ENCODE data around the gene LAMB4. TPM values are rescaled to one million over a fixed set of nuclear protein-coding genes. Genes with fewer than 3 reads are reported as not detected.

LAMB4 gene
- total RNA-seq, 5 donors from 2014 or later (not counting 1 experiment from before 2014, with no cell fraction given), result 0.18 TPM; not detected in 4

- no peaks in the 10 kb centered on the region for H3K36me3 ChIP-seq (ENCODE audit: control insufficient read depth in 2 of 2, extremely low read depth in 1 of 2, insufficient read depth in 1 of 2, low read length in 1 of 2)
- WGBS (ENCODE audit: insufficient coverage), result 94% methylated on average over 4 of the region's 9 CpGs
- POLR2A ChIA-PET, result no interaction called here
Observed at GRCh38 chr7:108079648-108080591, 50.2 kb downstream of the LAMB4 start.

DNA sequence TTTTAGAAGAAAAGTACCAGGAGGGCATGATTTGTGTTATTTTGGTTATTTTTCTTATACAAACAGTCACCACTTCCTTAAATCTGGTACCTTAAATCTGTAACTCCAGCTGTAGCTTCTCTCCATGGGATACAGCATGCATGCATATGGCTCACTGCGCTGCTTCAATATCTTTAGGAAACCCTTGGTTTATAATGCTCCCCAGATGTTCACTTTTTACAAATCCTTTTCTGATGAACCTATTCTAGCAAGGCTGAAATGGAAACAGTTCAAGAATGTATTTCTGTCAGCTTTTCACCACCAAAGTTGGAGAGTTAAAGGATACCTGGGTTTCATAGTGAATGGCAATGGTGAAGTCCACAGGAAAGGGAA lies 50.9 kb downstream of the LAMB4 start:
- ATAC-seq (replicated peaks in 1 of 4), result no peak
- H3K9me3 ChIP-seq, result no peaks in the 10 kb centered on the region
- Mint-ChIP-seq H3K27me3 (no peaks in the 10 kb centered on the region), H3K27ac (no peak overlapping the region), H3K4me1 (no peaks in the 10 kb centered on the region), H3K36me3 (no peaks in the 10 kb centered on the region), H3K9me3 (peaks cover 6 to 8% (median 7%) of the 10 kb centered on the region in 3 donors), H3K4me3 (no peak overlapping the region)
- POLR2A ChIA-PET, result no interaction called here
- no peak overlapping the region for H3K27ac ChIP-seq (ENCODE audit: low read length)
- WGBS (ENCODE audit: insufficient coverage), result 100% methylated on average over 1 of the region's 1 CpG
- no peak for DNase-seq
- peaks cover 0 to 2% of the 10 kb centered on the region in 2 experiments for H3K27me3 ChIP-seq (replicated peaks in 1 of 2; ENCODE audit: control insufficient read depth in 2 of 2, extremely low read depth in 1 of 2, insufficient read depth in 2 of 2, low read length in 1 of 2)
- CTCF ChIA-PET, result no interaction called here
- H3K4me1 ChIP-seq (ENCODE audit: control insufficient read depth in 1 of 2, extremely low read depth in 1 of 2, insufficient read depth in 2 of 2, low read length in 2 of 2), result no peaks in the 10 kb centered on the region
- no peaks in the 10 kb centered on the region for H3K36me3 ChIP-seq (ENCODE audit: control insufficient read depth in 2 of 2, extremely low read depth in 1 of 2, insufficient read depth in 1 of 2, low read length in 1 of 2)
- H3K4me3 ChIP-seq (ENCODE audit: control insufficient read depth in 1 of 2, extremely low read depth in 1 of 2, low read length in 1 of 2), result no peak overlapping the region

More at GRCh38 chr7:108079648-108080591, 50.2 kb downstream of the LAMB4 start:
- H3K9me3 Mint-ChIP-seq, result peaks cover 6 to 8% (median 7%) of the 10 kb centered on the region in 3 donors
- DNase-seq (no peak), ATAC-seq (replicated peaks in 1 of 4) (no peak)
- Histone ChIP-seq H3K4me1 (ENCODE audit: control insufficient read depth in 1 of 2, extremely low read depth in 1 of 2, insufficient read depth in 2 of 2, low read length in 2 of 2) (no peaks in the 10 kb centered on the region), H3K27me3 (replicated peaks in 1 of 2; ENCODE audit: control insufficient read depth in 2 of 2, extremely low read depth in 1 of 2, insufficient read depth in 2 of 2, low read length in 1 of 2) (peaks cover 0 to 2% of the 10 kb centered on the region in 2 experiments), H3K27ac (ENCODE audit: low read length) (no peak overlapping the region), H3K9me3 (no peaks in the 10 kb centered on the region), H3K4me3 (ENCODE audit: control insufficient read depth in 1 of 2, extremely low read depth in 1 of 2, low read length in 1 of 2) (no peak overlapping the region)
- no peaks in the 10 kb centered on the region for H3K27me3 Mint-ChIP-seq
- no peak overlapping the region for H3K4me3 Mint-ChIP-seq
- no peaks in the 10 kb centered on the region for H3K36me3 Mint-ChIP-seq
- no peak overlapping the region for H3K27ac Mint-ChIP-seq
- no peaks in the 10 kb centered on the region for H3K4me1 Mint-ChIP-seq
- CTCF ChIA-PET, result no interaction called here

- peaks cover 0 to 4% of the 10 kb centered on the region in 2 experiments for H3K27me3 ChIP-seq (replicated peaks in 1 of 2; ENCODE audit: control insufficient read depth in 2 of 2, extremely low read depth in 1 of 2, insufficient read depth in 2 of 2, low read length in 1 of 2)
- H3K36me3 ChIP-seq (ENCODE audit: control insufficient read depth in 2 of 2, extremely low read depth in 1 of 2, insufficient read depth in 1 of 2, low read length in 1 of 2), result no peaks in the 10 kb centered on the region
- WGBS (ENCODE audit: insufficient coverage), result no CpG with 5 or more reads among the region's 1 CpG
- DNase-seq, result no peak
- no peak overlapping the region for H3K4me3 Mint-ChIP-seq
- ATAC-seq (replicated peaks in 1 of 4), result no peak
- no peaks in the 10 kb centered on the region for H3K9me3 ChIP-seq
- H3K27ac Mint-ChIP-seq, result no peak overlapping the region
- H3K36me3 Mint-ChIP-seq, result no peaks in the 10 kb centered on the region
- H3K4me3 ChIP-seq (ENCODE audit: control insufficient read depth in 1 of 2, extremely low read depth in 1 of 2, low read length in 1 of 2), result no peak overlapping the region
- peaks cover 6 to 8% (median 7%) of the 10 kb centered on the region in 3 donors for H3K9me3 Mint-ChIP-seq
- no peaks in the 10 kb centered on the region for H3K27me3 Mint-ChIP-seq
- H3K4me1 ChIP-seq (ENCODE audit: control insufficient read depth in 1 of 2, extremely low read depth in 1 of 2, insufficient read depth in 2 of 2, low read length in 2 of 2), result no peaks in the 10 kb centered on the region
- ChIA-PET CTCF (no interaction called here), POLR2A (no interaction called here)
- H3K4me1 Mint-ChIP-seq, result no peaks in the 10 kb centered on the region
- H3K27ac ChIP-seq (ENCODE audit: low read length), result no peak overlapping the region
Observed at GRCh38 chr7:108078691-108079090, 51.5 kb downstream of the LAMB4 start.

DNA sequence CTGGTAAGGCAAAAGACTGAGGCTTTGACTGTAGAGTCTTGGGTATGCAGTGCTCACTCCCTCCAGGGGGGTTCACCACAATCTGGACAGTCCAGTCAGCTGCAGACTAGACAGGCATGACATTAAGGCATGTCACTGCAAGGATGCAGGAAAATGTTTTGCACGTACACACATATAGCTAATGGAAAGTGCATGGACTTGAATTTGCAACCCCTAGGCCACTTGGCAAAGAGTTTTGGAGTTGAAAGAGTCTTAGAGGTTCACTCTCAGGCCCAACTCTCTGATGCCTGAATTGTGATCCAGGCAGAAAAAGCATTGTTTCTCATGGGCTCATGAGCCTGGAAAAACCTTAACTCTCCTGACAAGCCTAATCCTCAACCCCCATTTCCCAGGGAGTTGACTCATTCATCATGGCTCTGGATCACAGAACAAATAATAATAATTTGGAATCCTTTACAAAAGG lies 51.9 kb downstream of the LAMB4 start:
- peaks cover 6 to 8% (median 7%) of the 10 kb centered on the region in 3 donors for H3K9me3 Mint-ChIP-seq
- no peaks in the 10 kb centered on the region for H3K36me3 Mint-ChIP-seq
- no peaks in the 10 kb centered on the region for H3K36me3 ChIP-seq (ENCODE audit: control insufficient read depth in 2 of 2, extremely low read depth in 1 of 2, insufficient read depth in 1 of 2, low read length in 1 of 2)
- no peak overlapping the region for H3K27ac ChIP-seq (ENCODE audit: low read length)
- ChIA-PET POLR2A (no interaction called here), CTCF (no interaction called here)
- no peaks in the 10 kb centered on the region for H3K9me3 ChIP-seq
- WGBS (ENCODE audit: insufficient coverage), result no CpG with 5 or more reads among the region's 1 CpG
- no peak overlapping the region for H3K4me3 ChIP-seq (ENCODE audit: control insufficient read depth in 1 of 2, extremely low read depth in 1 of 2, low read length in 1 of 2)
- DNase-seq, result no peak
- no peak overlapping the region for H3K4me3 Mint-ChIP-seq
- peaks cover 0 to 5% of the 10 kb centered on the region in 2 experiments for H3K27me3 ChIP-seq (replicated peaks in 1 of 2; ENCODE audit: control insufficient read depth in 2 of 2, extremely low read depth in 1 of 2, insufficient read depth in 2 of 2, low read length in 1 of 2)
- no peaks in the 10 kb centered on the region for H3K4me1 Mint-ChIP-seq
- no peak overlapping the region for H3K27ac Mint-ChIP-seq
- ATAC-seq (replicated peaks in 1 of 4), result no peak
- no peaks in the 10 kb centered on the region for H3K27me3 Mint-ChIP-seq
- H3K4me1 ChIP-seq (ENCODE audit: control insufficient read depth in 1 of 2, extremely low read depth in 1 of 2, insufficient read depth in 2 of 2, low read length in 2 of 2), result no peaks in the 10 kb centered on the region

DNA sequence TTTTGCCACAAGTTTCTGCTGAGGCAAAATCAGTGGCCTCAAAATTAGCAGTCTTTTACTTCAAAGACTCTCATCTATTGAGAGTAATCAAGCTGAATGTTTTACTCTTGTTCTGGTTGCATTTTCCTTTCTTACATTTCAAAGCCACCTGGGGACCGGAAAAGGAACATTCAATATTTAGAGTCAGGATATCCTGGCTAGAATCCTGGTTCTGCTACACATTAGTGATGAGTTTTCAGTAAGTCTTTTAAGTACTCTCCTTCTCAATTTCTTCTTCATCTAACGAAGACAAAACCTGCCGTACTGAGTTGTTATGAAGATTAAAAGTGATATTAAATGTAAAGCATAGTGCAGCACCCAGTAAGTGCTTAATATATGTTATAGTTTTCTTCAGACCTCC lies 52.5 kb downstream of the LAMB4 start:
- DNase-seq, result no peak
- Histone ChIP-seq H3K4me1 (ENCODE audit: control insufficient read depth in 1 of 2, extremely low read depth in 1 of 2, insufficient read depth in 2 of 2, low read length in 2 of 2) (no peaks in the 10 kb centered on the region), H3K4me3 (ENCODE audit: control insufficient read depth in 1 of 2, extremely low read depth in 1 of 2, low read length in 1 of 2) (no peak overlapping the region), H3K27ac (ENCODE audit: low read length) (no peak overlapping the region), H3K36me3 (ENCODE audit: control insufficient read depth in 2 of 2, extremely low read depth in 1 of 2, insufficient read depth in 1 of 2, low read length in 1 of 2) (no peaks in the 10 kb centered on the region), H3K9me3 (no peaks in the 10 kb centered on the region), H3K27me3 (replicated peaks in 1 of 2; ENCODE audit: control insufficient read depth in 2 of 2, extremely low read depth in 1 of 2, insufficient read depth in 2 of 2, low read length in 1 of 2) (peaks cover 0 to 5% of the 10 kb centered on the region in 2 experiments)
- no peak for ATAC-seq (replicated peaks in 1 of 4)
- ChIA-PET POLR2A (no interaction called here), CTCF (no interaction called here)
- Mint-ChIP-seq H3K4me1 (no peaks in the 10 kb centered on the region), H3K4me3 (no peak overlapping the region), H3K9me3 (peaks cover 6 to 8% (median 7%) of the 10 kb centered on the region in 3 donors), H3K27ac (no peak overlapping the region), H3K36me3 (no peaks in the 10 kb centered on the region), H3K27me3 (no peaks in the 10 kb centered on the region)
- WGBS (ENCODE audit: insufficient coverage), result no CpG with 5 or more reads among the region's 3 CpGs

GRCh38 chr7:108076156-108076555 lies 54.0 kb downstream of the LAMB4 start:
- ChIA-PET CTCF (no interaction called here), POLR2A (no interaction called here)
- Mint-ChIP-seq H3K4me3 (no peak overlapping the region), H3K4me1 (no peaks in the 10 kb centered on the region), H3K27me3 (no peaks in the 10 kb centered on the region), H3K9me3 (peaks cover under 1 to 2% (median under 1%) of the 10 kb centered on the region in 3 donors), H3K36me3 (no peaks in the 10 kb centered on the region), H3K27ac (no peak overlapping the region)
- peaks cover 0 to 5% of the 10 kb centered on the region in 2 experiments for H3K27me3 ChIP-seq (replicated peaks in 1 of 2; ENCODE audit: control insufficient read depth in 2 of 2, extremely low read depth in 1 of 2, insufficient read depth in 2 of 2, low read length in 1 of 2)
- ATAC-seq (replicated peaks in 1 of 4), result no peak
- no peaks in the 10 kb centered on the region for H3K4me1 ChIP-seq (ENCODE audit: control insufficient read depth in 1 of 2, extremely low read depth in 1 of 2, insufficient read depth in 2 of 2, low read length in 2 of 2)
- DNase-seq, result no peak
- no peak overlapping the region for H3K27ac ChIP-seq (ENCODE audit: low read length)
- no peaks in the 10 kb centered on the region for H3K36me3 ChIP-seq (ENCODE audit: control insufficient read depth in 2 of 2, extremely low read depth in 1 of 2, insufficient read depth in 1 of 2, low read length in 1 of 2)
- no peaks in the 10 kb centered on the region for H3K9me3 ChIP-seq
- H3K4me3 ChIP-seq (ENCODE audit: control insufficient read depth in 1 of 2, extremely low read depth in 1 of 2, low read length in 1 of 2), result no peak overlapping the region

All from T-cell (primary cell).